Ovary (tissue), 3 donors: Measurements from ENCODE around the gene DYNC1H1.

ENCODE experiments used
- EP300 ChIP-seq: sonication (generic); formaldehyde crosslinking; IDR thresholded peaks from one replicate; pipeline ENCODE4 v1.6.1; 2017; ENCODE audit warnings: antibody characterized with exemption
- POLR2A ChIP-seq: fragments of 450-650 bp; IDR thresholded peaks from one replicate; pipeline ENCODE4 v1.6.1; 2017; ENCODE audit warnings: antibody characterized with exemption, mild to moderate bottlenecking, moderate library complexity
- TF ChIP-seq, protein P1 (sequence below), 3 donors: fragments of 450-650 bp in 2 of 3; fragments of 200-600 bp in 1 of 3; IDR thresholded peaks; one replicate each; pipeline versions ENCODE4 v1.5.1 to v1.8.0; 2016 to 2022; ENCODE audit warnings: antibody characterized with exemption in 3 of 3, mild to moderate bottlenecking in 1 of 3
- donor health status: DM: no; HTN: no; CAD: no.

DNA sequence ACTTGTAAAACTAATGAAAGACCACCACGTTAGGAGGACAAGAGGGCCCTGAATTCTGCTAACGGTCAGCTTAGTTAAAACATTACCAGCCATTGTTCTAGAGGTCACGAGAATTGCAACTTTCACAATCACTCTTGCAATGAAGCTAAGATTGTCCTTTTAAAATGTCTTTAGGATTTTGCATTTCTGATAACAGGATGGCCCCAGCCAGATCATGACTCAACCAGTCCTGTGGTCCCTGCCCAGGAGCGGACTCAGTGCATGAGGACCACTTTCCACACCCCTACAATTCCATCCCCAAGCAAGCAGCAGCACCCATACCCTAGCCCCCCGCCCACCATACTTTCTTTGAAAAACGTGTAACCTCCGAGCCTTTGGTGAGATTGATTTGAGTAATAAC is 93.8 kb downstream of the DYNC1H1 start:
- TF ChIP-seq EP300 (no peak), POLR2A (no peak)
- TF ChIP-seq, protein P1, sequence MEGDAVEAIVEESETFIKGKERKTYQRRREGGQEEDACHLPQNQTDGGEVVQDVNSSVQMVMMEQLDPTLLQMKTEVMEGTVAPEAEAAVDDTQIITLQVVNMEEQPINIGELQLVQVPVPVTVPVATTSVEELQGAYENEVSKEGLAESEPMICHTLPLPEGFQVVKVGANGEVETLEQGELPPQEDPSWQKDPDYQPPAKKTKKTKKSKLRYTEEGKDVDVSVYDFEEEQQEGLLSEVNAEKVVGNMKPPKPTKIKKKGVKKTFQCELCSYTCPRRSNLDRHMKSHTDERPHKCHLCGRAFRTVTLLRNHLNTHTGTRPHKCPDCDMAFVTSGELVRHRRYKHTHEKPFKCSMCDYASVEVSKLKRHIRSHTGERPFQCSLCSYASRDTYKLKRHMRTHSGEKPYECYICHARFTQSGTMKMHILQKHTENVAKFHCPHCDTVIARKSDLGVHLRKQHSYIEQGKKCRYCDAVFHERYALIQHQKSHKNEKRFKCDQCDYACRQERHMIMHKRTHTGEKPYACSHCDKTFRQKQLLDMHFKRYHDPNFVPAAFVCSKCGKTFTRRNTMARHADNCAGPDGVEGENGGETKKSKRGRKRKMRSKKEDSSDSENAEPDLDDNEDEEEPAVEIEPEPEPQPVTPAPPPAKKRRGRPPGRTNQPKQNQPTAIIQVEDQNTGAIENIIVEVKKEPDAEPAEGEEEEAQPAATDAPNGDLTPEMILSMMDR (IDR thresholded peaks at IDR 0.05), result no peak
